NCI-H1436 treated with DMSO at 0.1 percent for 48 hours (cell line): ENCODE results near the gene ATP2C1.
A peak's percentile ranks its signal among the peaks of the same experiment; 100 is the strongest.

ENCODE experiments used
- DNase-seq: peaks from one replicate; lab custom pipeline; 2025; lab: John Stamatoyannopoulos, UW

Gene ATP2C1

DNA sequence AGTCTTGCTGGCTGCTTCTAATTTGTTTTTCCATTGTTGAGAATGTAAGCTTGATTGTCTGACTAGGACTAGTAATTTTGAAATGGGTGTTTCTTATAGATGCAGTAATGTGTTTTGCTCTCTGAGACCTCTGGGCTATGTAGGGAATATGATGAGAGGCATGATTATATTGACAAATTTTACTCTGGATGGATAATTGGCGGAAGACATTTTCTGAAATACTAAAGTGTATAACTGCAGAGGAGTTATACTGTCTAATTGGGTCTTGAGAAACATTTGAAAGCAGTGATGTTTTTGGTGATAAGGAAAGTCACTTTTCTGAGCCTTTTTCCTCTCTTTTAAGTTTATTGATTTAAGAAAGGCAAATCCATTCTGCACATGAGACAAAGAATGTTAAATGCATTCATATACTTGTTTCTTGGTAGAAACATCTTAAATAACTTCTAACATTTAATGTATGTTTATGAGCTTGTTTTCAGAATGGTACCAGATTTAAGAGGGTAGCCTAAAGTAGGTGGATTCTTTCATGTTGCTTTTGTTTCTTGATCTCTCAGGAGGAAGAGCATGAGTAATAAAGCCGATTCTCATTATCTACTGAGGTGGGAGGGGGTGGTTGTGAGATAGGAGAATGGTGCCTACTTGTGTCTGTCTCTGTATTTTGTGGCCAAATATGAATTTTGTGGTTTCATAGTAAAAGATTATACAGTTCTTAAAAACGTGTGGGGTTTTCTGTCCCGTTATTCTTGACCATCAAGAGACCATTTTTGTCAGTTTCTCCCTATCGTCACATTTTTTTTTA, 2.0 kb downstream of the ATP2C1 start:
- DNase-seq = peak; percentile 36

DNA sequence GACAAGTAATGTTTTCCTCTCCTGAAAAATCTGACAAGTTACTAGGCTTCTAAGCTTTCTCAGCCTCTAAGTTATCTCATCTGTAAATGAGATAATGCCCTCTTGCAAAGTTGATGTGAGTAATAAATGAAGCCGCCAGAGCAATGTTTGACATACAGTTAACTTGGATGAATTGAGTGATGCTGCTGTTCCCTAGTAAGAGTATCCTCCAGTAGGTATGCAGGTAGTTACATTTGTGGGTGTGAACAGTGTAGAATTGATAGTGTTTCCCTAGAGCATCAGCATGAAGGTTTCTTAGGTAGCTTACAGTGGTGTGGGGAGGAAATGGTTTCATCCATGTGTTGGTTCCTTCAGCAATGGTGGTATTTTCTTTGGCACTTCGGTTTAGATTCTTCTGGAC, 3.4 kb downstream of the ATP2C1 start:
- no peak for DNase-seq

DNA sequence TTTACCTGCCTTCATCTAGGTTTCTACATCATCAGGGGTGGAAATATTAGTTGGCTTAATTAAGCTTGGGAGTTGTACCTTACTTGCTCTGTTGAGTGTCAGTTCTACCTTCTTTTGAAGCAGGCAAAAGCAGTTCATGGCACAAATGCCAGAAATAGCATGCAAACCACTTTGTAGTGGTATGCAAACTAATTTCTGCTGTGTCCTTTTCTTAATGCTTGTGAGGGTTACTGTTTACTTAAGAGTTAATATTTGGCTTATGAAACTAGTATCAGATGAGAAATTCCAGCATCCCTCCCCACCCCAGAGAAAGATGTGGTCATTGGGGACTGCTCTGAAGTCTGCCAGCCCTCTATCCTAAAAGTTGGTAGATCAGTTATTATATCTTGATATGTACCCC, 7.1 kb downstream of the ATP2C1 start:
- DNase-seq = no peak

DNA sequence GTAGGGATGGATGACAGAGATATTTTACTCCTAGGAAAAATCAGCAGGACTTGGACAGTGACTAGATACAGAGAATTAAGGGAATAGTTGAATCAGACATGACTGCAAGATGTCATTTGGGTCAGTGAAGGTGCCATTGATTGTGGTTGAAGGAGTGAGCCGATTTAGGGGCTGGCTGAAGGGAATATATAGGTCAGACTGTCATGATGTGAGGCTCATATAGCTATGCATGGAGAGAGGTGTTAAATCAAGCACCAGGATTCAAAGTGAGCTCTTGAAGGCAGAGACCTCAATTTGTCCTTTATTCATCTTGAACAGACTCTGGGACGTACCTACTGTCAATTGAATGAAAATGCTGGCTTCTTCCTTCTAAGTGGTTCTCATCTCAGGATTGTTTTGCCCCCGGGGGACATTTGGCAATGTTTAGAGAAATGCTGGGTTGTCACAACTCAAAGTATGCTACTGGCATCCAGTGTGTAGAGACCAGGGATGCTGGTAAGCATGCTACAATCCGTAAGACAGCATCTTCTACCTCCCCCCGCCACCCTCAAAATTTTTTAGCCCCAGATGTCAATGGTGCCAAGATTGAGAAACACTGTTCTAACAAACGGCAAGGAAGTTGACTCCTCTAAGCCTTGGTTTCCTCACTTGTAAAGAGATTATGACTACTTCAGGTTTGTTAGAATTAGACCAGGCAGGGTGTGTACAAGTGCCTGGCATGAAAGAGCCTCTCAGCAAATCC, 7.8 kb downstream of the ATP2C1 start:
- no peak for DNase-seq

DNA sequence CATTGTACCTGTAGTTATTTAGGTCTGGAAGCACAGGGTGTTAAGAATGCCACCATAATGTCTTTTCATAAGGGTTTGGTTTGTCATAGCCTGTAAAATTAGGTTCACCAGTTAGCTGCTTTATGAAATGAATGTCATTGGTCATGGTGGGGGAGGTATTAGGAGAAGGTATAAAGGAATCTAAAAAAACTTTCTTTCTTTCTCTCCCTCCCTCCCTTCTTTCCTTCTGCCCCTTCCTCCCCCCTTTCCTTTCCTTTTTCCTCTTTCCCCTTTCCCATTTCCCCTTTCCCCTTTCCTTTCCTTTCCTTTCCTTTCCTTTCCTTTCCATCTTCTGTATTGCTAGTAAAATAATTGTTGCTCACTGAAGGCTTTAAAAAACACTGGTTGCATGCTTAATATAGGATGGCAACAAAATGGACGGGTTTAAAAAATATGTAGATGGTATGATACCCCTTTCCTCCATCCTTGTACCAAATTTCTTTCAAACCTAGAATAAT, 9.6 kb downstream of the ATP2C1 start:
- DNase-seq = no peak

DNA sequence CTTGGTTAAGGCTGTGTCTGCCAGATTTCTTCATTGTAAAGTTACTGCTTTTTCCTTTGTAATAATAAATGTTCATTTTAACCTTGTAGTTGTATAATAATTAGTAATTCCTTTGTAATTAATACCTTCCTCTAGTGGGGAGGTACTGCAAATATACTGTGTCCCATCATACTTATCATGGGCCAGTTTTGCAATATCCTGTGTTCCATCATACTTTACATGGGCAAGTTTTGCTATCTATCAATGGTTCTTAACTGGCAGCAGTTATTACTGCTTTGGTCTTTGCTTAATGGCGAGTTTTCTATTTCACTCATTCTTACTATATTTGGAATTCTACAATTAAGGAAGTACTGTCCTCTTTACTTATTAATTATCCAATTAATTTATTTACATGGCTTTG, 10.6 kb downstream of the ATP2C1 start:
- DNase-seq = no peak

DNA sequence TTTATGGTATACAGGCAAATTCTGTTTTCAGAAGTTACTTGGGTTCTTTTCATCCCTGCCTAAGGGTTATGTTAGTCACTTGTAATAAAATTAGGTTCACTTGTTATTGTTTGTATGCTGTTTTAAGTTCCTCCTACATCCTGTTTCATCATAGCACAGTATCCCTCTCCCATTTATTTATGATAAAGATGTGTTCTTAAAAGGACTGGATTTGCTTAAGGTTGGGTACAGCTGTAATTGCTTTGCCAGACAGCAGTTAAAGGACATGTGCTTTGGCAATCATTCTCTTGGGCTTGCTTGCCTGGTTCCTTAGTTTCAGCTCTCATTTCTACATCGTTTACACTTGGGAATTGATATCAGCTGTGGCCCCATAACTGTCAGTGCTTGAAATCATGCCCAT, 11.7 kb downstream of the ATP2C1 start:
- DNase-seq = peak; percentile 14

DNA sequence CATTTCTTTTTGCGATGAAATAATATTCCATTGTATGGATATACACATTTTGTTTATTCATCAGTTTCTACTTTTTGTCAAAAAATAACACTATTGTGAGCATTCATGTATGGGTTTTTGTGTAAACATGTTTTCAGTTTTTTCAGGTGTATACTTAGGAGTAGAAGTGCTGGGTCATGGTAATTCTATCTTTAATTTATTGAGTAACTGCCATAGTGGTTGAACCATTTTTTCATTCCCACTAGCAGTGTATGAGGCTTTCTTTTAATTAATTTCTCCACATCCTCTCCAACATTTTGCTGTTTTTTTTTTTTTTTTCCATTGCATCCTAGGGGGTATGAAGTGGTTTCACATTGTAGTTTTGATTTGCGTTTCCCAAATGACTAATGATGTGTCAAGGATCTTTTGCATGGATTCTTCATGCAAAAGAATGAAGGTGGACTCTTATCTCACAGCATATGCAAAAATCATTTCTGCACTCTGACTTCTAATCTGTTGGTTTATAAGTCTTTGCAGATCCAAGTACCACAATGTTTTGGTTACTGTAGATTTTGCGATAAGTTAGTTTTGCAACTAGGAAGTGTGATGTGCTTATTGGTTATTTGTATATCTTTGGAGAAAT, 12.6 kb downstream of the ATP2C1 start:
- DNase-seq = no peak

DNA sequence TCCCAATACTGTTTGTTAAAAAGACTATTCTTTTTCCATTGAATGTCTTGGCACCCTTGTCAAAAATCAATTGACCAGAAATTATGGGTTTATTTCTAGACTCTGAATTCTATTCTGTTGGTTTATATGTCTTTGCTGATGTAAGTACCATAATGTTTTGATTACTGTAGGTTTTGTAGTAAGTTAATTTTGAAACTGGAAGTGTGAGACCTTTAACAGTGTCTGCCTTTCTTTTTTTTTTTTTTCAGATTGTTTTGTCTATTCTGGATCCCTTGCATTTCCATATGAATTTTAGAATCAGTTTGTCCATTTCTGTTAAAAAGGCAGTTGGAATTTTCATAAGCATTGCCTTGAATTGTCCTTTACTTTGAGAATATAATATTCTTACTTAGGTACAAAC, 13.6 kb downstream of the ATP2C1 start:
- no peak for DNase-seq

DNA sequence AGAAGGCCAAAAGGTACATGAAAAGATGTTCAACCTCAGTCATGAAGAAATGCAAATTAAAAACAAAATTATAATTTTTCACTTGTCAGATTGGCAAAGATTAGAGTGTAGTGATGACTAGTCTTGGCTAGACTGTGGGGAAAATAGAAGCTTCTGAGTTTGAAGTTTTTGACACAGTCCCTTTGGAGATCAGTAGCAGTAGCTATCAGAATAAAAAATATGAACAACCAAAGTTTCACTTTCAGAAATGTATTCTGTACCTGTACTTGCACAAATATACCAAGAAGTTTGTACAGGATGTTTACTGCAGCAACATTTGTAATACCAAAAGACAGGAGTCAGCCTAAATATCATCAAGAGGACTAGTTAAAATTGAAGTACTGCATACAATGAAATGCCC, 14.1 kb downstream of the ATP2C1 start:
- DNase-seq = no peak

DNA sequence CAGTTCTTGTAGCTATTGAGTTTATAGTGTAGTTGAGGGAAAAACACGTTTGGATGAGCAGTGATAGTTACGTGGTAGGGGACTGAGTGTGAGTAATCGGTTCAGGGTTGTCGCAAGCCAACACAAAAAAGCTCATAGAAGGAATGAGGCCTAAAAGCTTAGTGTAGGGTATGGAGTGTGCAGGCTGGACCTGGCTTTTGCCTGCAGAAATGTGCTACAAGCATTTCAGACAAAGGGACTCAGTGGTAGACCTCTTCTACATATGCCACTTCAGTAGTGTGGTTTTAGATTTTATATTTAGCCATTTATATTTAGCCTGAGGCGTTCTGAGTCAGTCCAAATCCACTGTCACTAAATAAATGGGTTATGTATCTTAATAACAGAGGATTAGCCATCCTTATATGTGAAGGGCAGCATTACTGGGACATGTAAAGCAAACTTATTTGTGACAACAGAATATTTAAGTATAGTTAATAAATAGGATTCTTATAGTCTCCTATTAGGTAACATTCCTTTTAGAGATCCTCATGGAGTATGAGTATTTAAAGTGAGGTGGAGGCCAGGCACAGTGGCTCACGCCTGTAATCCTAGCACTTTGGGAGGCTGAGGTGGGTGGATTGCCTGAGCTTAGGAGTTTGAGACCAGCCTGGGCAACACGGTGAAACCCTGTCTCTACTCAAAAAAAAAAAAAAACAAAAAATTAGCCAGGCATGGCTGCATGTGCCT, 21.8 kb downstream of the ATP2C1 start:
- no peak for DNase-seq

DNA sequence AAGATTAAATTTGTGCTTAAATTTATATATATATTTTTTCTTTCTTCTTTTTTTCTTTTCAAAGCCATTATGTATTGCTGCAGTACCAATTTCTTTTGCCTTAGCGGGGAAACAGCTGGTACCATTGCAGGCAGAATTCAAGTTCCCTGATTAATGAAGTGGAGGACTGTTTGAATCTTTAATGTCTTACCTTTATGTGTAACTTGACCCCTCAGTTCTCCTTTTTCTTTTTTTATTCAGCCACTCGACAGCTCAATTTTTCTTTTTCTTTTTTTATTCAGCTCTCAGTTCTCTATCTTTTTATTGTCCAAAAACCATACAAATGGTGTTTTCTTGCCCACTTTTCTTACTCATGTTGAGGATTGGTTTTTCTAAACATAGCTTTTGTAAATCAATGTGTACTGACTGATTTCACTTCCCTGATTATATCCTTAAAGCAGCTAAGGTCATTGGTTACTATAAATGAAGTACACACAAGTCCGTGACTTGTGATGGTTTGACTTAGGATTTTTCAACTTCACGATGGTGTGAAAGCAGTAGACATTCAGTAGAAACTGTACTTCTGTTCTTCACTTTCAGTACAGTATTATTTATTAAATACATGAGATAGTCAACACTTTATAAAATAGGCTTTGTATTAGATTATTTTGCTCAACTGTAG, 22.8 kb downstream of the ATP2C1 start:
- no peak for DNase-seq

DNA sequence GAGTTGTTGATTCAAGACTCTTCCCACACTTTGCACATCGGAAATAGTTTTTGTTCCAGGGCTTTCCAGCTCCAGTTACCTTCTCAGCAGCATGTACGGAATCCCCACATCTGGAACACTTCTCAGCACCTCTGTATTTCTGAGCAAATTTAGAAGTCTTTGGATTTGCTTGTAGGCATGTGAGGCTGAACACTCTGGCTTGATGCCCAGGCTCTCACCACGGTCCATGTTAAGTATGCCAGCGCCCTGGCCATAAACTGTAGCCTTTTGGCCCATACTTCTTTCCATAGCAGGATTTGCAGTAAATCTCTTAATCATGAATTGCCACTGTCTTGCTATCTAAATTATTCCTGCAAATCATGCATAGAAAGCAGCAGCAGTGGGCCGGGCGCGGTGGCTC, 24.4 kb downstream of the ATP2C1 start:
- DNase-seq = no peak

DNA sequence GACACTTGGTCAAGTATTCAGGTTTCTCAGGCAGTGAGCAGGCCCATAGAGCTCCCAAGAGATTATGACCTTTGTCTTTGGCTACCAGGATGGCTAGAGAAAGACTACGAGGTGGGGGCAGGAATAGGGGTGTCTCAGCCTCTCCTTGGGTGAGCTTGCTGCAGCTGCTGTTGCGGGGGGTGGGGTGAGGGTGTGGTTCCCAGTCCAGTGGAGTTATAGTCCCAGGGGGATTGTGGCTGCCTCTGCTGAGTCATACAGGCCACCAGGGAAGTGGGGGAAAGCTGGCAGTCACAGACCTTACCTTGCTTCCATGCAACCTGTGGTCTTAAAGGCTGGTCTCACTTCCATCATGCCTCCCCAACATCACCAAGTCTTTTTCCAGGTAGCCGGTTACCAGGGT, 31.7 kb downstream of the ATP2C1 start:
- no peak for DNase-seq

DNA sequence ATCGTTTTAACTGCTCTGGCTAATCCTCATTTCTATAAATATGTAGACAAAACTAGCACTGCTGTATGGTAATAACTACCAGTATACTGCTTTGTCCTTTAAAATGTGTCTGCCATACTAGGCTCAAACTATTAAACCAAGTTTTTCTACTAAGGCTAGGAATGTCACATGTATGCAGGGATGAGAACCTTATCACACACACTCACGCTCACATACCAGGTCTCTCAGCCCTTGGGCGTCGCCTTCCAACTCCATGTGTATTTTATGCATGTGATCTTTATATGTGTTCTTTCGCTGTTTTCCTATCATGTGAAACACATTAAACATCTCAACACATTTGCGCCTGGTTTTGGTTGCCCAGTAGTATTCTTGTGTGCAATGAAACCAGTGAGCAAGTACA, 32.6 kb downstream of the ATP2C1 start:
- DNase-seq = no peak

DNA sequence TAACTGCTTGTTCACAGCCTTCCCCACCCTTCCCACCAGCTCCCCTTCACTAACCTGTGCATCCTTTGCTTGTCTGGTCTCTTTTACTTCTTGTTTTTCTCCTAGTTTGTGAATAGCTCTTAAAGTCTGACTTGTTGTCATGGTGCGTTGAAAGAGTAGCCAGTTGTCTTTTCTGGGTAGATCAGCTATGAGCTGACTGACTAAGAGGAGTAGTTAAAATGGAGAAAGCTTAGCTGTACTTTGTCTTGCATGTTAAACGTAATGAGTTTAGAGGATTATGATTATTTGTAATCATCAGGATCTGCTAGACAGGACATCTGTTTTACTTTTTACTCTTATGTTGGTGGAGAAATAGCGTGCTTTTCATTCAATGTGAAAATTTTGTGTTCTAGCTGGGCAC, 35.9 kb downstream of the ATP2C1 start:
- DNase-seq = no peak

DNA sequence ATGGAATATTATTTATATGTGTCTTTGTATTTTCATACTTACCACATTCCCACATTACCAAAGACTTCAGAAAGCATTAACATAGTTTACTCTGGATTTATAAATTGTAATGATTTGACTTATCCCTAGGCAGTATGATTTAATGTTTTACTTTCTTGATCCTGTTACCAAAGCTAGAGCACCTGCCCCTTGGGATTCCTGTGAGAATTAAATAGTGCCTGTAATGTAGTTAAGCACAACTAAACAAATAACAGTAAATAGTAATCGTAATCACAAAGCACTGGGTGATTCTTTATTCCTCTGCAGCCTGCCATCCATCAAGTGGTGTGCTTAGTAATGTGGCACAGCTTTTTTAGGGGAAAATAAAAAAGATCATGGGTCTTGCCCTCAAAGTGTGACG, 39.1 kb downstream of the ATP2C1 start:
- DNase-seq = peak; percentile 72

DNA sequence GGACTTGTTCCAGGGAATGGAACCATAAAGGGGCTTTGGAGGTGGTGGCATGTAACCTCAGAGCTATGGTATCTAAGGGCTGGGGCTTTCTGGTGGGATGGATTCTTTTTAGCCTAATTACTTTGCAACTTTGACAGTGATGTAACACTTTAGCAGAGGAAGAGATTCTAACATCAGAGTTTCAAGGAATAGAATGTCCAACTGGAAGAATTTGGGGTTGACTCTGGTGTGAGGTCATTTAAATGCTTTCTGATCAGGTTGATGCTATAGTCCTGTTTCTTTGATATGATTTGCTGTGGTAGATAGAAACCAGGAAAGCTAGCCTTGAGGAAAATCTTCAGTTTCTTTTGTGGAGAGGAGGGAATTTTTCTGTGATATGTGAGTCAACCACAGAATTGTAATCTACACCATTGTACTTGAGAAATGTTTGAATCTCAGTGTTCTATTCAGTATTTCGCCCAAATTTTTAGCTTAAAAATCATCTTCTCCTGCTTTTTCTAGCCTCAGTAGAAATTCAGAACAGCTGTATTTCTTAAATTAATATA, 40.0 kb downstream of the ATP2C1 start:
- DNase-seq = no peak

DNA sequence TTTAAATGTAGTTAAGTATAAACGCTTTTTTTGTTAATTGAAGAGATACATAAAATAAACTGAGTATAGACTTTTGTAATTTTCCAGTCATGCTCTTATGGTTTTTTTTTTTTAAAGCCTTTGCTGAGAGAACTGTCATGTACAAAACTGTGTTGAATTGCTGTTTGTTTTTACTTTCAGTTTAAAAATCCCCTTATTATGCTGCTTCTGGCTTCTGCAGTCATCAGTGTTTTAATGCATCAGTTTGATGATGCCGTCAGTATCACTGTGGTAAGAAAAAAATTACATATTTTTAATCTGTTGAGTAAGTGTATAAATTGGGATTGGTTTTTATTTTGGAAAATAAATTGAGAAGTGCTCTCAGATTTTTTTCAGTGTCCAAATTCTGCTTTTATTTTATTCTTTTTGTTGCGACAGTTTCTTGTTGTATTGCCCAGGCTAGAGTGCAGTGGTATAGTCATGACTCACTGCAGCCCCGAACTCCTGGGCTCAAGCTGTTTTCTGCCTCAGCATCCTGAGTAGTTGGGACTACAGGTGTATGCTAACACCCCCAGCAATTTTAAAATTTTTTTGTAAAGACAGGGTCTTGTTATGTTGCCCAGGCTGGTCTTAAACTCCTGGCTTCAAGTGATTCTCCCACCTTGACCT, 40.7 kb downstream of the ATP2C1 start:
- DNase-seq = no peak

DNA sequence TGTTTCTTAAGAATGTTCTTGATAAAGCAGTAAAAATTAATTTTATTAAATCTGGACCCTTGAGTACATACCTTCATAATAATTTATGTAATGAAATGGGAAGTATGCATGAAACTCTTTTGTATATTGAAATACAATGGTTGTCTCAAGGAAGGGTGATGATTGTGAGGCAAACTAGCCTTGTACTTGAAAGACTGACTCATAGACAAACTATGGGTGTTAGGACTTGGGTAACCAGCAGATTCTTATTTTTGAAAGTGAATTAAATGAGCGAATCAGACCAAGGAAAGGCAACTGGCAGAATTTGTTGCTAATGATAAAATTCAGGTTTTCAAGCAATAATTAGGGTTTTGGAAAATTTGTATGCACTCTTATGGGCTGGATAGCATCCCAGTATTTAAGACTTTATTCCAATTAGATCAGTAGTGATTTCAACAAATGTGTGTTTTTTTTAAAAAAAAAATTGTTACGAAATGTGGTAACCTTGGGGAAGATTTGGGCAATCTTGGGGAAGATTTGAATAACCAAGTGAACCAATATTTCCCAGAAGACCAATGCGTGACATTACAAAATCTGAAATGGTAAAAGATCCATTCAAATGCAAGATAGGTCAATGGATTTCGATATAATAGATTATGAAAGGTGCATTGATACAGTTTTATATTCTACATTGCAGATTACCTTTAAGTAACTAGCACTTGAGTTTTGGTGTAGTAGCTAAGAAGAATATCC, 42.0 kb downstream of the ATP2C1 start:
- DNase-seq = no peak
